Karpas-422 (cell line): Measurements from ENCODE around the gene CROCC2. TPM values are rescaled to one million over a fixed set of nuclear protein-coding genes. Genes with fewer than 3 reads are reported as not detected.

ENCODE experiments used
- DNase-seq: peaks from one replicate; pipeline ENCODE4 v3.0.0-alpha.2; 2015
- H2AFZ ChIP-seq: fragments of 200-600 bp; sonication (generic); 2 replicates; pipeline ENCODE4 v1.6.1; 2014; ENCODE audit warnings: antibody characterized with exemption, low read length, mixed read lengths
- H3K27ac ChIP-seq: fragments of 200-600 bp; sonication (generic); 2 replicates; pipeline ENCODE4 v1.5.1; 2014; ENCODE audit warnings: mild to moderate bottlenecking, low read length, moderate library complexity
- H3K27me3 ChIP-seq: fragments of 200-600 bp; sonication (generic); 2 replicates; pipeline ENCODE4 v1.6.1; 2014; ENCODE audit warnings: low read length, mixed read lengths
- H3K36me3 ChIP-seq: fragments of 200-600 bp; sonication (generic); 2 replicates; pipeline ENCODE4 v1.6.1; 2014; ENCODE audit warnings: low read length, mixed read lengths; ENCODE audit not compliant: insufficient read depth
- H3K4me1 ChIP-seq: fragments of 200-600 bp; sonication (generic); 2 replicates; pipeline ENCODE4 v1.6.1; 2014; ENCODE audit warnings: mild to moderate bottlenecking, low read length, mixed read lengths
- H3K4me2 ChIP-seq: fragments of 200-600 bp; sonication (generic); 2 replicates; pipeline ENCODE4 v1.6.1; 2014; ENCODE audit warnings: low read length, low read depth, mild to moderate bottlenecking; ENCODE audit not compliant: poor library complexity, severe bottlenecking
- H3K4me3 ChIP-seq: fragments of 200-600 bp; sonication (generic); 2 replicates; pipeline ENCODE4 v1.5.1; 2014; ENCODE audit warnings: mild to moderate bottlenecking, antibody characterized with exemption, low read length, mixed read lengths
- H3K79me2 ChIP-seq: fragments of 200-600 bp; sonication (generic); 2 replicates; pipeline ENCODE4 v1.6.1; 2014; ENCODE audit warnings: mild to moderate bottlenecking, low read length, mixed read lengths
- H3K9ac ChIP-seq: fragments of 200-600 bp; sonication (generic); 2 replicates; pipeline ENCODE4 v1.6.0; 2014; ENCODE audit warnings: low read length
- H3K9me2 ChIP-seq: fragments of 200-600 bp; sonication (generic), shearing (Covaris generic); replicated peaks from 2 replicates; pipeline ENCODE4 v1.6.0; 2014; ENCODE audit warnings: mild to moderate bottlenecking, low read length, moderate library complexity; ENCODE audit not compliant: insufficient read depth
- H3K9me3 ChIP-seq: fragments of 300-700, 200-600 bp; sonication (generic); 2 replicates; pipeline ENCODE4 v1.6.1; 2014; ENCODE audit warnings: low read length, mixed read lengths
- H4K20me1 ChIP-seq: fragments of 200-600 bp; sonication (generic); 2 replicates; pipeline ENCODE4 v1.6.1; 2014; ENCODE audit warnings: mild to moderate bottlenecking, antibody characterized with exemption, low read length, low read depth; ENCODE audit not compliant: insufficient read depth
- total RNA-seq: library from RNA; depleted of rRNA; stranded (reverse); fragments of >200 nt; shearing (Covaris generic); gene quantifications from 2 replicates; pipeline ENCODE4 v1.2.3, GENCODE V29; 2014; ENCODE audit warnings: low replicate concordance

CROCC2 gene
- total RNA-seq, 1 experiment from 2014 or later = not detected

DNA sequence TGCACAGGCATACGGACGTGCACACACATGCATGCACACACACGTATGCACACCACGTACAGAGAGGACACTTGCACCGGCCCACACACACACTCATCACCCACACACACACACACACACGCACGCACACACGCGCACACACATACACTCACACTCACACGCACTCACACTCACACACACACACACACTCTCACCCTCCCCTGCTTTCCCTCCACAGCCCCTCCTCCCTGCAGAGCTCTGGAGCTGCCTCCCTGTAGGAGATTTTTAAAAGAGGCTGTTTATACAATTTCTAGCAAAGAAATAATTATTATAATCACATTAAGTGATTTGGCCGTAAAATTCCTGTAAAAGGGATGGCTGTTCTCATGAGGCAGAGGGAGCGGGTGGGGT is 55.8 kb downstream of the CROCC2 start:
- Histone ChIP-seq H3K27me3 (no peaks in the 10 kb centered on the region), H3K36me3 (no peaks in the 10 kb centered on the region), H3K9ac (no peak overlapping the region), H4K20me1 (no peaks in the 10 kb centered on the region), H3K4me2 (no peak overlapping the region), H3K27ac (no peak overlapping the region), H3K9me2 (no peaks in the 10 kb centered on the region), H3K79me2 (no peaks in the 10 kb centered on the region), H3K9me3 (no peaks in the 10 kb centered on the region), H2AFZ (no peak overlapping the region), H3K4me1 (no peaks in the 10 kb centered on the region), H3K4me3 (no peak overlapping the region)
- DNase-seq = no peak

DNA sequence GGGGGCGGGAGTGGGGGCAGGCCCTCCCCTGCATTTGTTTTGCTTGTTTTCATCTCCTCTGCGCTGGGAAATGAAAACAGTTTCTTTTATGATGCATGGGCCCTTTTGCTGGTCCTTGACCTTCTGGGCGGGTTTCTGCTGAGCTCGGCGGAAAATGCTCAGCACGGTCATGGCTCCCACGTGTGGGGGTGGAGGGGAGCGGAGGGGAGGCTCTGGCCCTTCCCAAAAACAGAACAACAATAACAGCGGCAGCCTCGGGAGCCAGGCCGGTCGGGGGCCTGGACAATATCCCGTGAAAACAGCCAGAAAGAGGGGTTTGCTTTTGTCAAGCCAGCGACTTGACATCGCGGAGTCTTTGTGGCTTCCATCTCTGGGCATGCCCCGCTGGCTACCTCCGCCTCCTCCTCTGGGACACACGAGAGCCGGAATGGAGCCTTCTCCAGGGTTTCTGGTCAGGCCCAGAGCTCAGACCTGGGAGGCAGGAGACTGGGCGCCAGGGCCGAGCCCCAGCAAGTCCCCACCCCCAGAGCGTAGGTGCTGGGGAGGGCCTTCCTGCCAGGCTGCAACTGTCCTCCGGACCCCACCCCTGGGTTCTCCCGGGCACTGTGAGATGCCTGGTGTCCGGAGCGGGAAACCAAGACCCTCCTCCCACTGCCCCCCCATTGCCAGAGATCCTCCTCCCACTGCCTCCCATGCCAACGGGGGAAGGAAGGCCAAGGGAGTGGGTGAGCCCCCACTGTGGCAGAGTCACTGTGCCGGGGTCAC is 56.3 kb downstream of the CROCC2 start:
- Histone ChIP-seq H3K9me3 (no peaks in the 10 kb centered on the region), H2AFZ (no peak overlapping the region), H3K4me1 (no peaks in the 10 kb centered on the region), H3K9me2 (no peaks in the 10 kb centered on the region), H3K4me3 (no peak overlapping the region), H3K27me3 (no peaks in the 10 kb centered on the region), H3K9ac (no peak overlapping the region), H3K79me2 (no peaks in the 10 kb centered on the region), H4K20me1 (no peaks in the 10 kb centered on the region), H3K4me2 (no peak overlapping the region), H3K36me3 (no peaks in the 10 kb centered on the region), H3K27ac (no peak overlapping the region)
- no peak for DNase-seq

DNA sequence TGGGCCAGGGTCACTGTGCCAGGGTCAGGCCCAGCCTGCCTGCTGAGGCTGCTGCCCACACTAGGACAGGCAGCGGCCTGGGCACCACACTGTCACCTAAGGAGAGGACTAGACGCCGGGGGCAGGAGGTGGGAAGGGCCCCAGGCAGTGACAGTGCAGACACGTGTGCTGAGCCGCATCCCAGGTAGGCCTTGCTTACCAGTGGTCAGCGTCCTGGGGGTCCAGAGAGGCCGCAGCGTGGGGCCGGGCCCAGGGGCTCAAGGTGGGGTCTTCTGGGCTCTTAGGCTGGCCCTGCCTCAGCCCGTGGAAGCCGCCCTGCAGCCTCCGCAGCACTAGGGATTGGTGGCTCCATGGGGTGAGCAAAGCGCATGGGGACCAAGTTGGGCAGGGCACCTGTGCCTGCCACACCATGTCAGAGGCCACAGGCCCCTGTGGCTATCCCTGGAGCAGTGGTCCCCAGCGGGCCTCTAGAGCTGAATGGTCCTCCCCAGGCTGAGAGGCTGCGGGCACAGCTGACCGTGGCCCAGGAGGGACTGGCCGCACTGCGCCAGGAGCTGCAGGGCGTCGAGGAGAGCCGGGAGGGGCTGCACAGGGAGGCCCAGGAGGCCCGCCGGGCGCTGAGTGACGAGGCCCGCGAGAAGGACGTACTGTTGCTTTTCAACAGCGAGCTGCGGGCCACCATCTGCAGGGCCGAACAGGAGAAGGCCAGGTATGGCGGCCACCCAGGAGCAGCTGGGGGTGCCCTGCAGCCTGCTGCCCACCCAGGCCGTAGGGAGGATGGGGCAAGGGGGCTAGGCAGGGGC is 57.1 kb downstream of the CROCC2 start:
- Histone ChIP-seq H3K36me3 (no peaks in the 10 kb centered on the region), H3K27ac (no peak overlapping the region), H3K4me1 (no peaks in the 10 kb centered on the region), H2AFZ (no peak overlapping the region), H3K9me2 (no peaks in the 10 kb centered on the region), H3K27me3 (no peaks in the 10 kb centered on the region), H3K9ac (no peak overlapping the region), H3K4me2 (no peak overlapping the region), H3K9me3 (no peaks in the 10 kb centered on the region), H4K20me1 (no peaks in the 10 kb centered on the region), H3K4me3 (no peak overlapping the region), H3K79me2 (no peaks in the 10 kb centered on the region)
- no peak for DNase-seq

GRCh38 chr2:240963868-240964703 is 58.0 kb downstream of the CROCC2 start:
- no peaks in the 10 kb centered on the region for H3K79me2 ChIP-seq
- DNase-seq = no peak

DNA sequence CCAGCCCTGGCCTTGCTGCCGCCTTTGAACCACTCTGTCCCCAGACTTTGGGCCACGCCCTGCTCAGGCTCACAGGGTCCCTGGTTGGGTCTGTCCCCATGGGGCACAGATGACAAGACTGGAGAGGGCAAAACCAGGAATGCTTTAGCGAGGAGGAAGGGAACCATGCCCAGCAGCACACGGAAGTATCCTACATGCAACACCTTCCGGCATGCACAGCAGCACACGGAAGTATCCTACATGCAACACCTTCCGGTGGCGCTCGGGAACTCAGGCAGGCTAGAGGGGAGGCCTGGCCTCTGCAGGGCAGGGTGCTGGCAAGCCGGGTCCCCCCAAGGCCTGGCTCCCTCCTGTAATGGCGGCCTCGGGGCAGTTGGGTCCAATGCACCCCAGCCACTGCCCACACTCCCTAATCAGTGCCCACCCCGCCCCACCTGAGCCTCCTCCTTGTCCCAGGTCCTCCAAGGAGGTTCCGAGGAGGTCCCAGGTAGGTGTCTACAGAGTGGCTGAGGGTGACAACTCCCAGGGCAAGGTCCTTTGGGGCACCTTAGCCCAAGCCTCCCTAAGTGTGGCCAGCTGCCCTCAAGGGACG is 58.7 kb downstream of the CROCC2 start:
- DNase-seq = no peak
- Histone ChIP-seq H3K9me3 (no peaks in the 10 kb centered on the region), H4K20me1 (no peaks in the 10 kb centered on the region), H3K9ac (no peak overlapping the region), H3K27me3 (no peaks in the 10 kb centered on the region), H3K79me2 (no peaks in the 10 kb centered on the region), H3K36me3 (no peaks in the 10 kb centered on the region), H3K9me2 (no peaks in the 10 kb centered on the region), H3K4me2 (no peak overlapping the region), H2AFZ (no peak overlapping the region), H3K27ac (no peak overlapping the region), H3K4me3 (no peak overlapping the region), H3K4me1 (no peaks in the 10 kb centered on the region)

More at GRCh38 chr2:240963868-240964703, 58.0 kb downstream of the CROCC2 start:
- no peak overlapping the region for H3K4me2 ChIP-seq
- no peak overlapping the region for H3K27ac ChIP-seq
- H3K9me2 ChIP-seq = no peaks in the 10 kb centered on the region
- H3K36me3 ChIP-seq = no peaks in the 10 kb centered on the region
- H3K9ac ChIP-seq = no peak overlapping the region
- H2AFZ ChIP-seq = no peak overlapping the region
- H3K4me3 ChIP-seq = no peak overlapping the region
- H3K9me3 ChIP-seq = no peaks in the 10 kb centered on the region
- H3K27me3 ChIP-seq = no peaks in the 10 kb centered on the region
- H4K20me1 ChIP-seq = no peaks in the 10 kb centered on the region
- no peaks in the 10 kb centered on the region for H3K4me1 ChIP-seq

DNA sequence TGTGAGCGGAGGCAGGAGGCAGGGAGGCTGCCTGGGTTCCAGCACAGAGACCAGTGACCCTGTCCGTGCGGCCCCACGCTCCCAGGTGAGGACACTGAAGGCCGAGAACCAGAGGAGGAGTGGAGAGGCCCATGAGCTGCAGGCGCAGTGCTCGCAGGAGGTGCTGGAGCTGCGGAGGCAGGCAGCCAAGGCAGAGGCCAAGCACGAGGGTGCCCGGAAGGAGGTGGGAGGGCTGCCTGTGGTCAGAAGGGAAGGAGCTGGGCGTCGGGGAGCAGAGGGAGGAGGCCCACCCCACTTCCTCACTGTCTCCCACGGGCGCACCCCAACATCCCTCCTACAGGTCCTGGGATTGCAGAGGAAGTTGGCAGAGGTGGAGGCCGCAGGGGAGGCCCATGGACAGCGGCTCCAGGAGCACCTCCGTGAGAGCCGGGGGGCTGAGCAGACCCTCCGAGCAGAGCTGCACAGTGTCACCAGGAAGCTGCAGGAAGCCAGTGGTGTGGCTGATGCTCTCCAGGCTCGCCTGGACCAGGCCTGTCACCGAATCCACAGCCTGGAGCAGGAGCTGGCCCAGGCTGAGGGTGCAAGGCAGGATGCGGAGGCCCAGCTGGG is 59.3 kb downstream of the CROCC2 start:
- H3K36me3 ChIP-seq = no peaks in the 10 kb centered on the region
- no peak for DNase-seq
- no peaks in the 10 kb centered on the region for H3K9me3 ChIP-seq
- no peaks in the 10 kb centered on the region for H3K4me1 ChIP-seq
- H3K9ac ChIP-seq = no peak overlapping the region
- no peak overlapping the region for H3K4me3 ChIP-seq
- H2AFZ ChIP-seq = no peak overlapping the region
- H3K27ac ChIP-seq = no peak overlapping the region
- no peak overlapping the region for H3K4me2 ChIP-seq
- H3K79me2 ChIP-seq = no peaks in the 10 kb centered on the region
- H3K27me3 ChIP-seq = no peaks in the 10 kb centered on the region
- no peaks in the 10 kb centered on the region for H3K9me2 ChIP-seq
- H4K20me1 ChIP-seq = no peaks in the 10 kb centered on the region

- H3K9ac ChIP-seq = no peak overlapping the region
- no peaks in the 10 kb centered on the region for H3K9me2 ChIP-seq
- no peak for DNase-seq
- no peak overlapping the region for H2AFZ ChIP-seq
- no peaks in the 10 kb centered on the region for H4K20me1 ChIP-seq
- H3K9me3 ChIP-seq = no peaks in the 10 kb centered on the region
- H3K36me3 ChIP-seq = no peaks in the 10 kb centered on the region
- H3K79me2 ChIP-seq = no peaks in the 10 kb centered on the region
- no peak overlapping the region for H3K4me3 ChIP-seq
- H3K27ac ChIP-seq = no peak overlapping the region
- no peak overlapping the region for H3K4me2 ChIP-seq
- H3K27me3 ChIP-seq = no peaks in the 10 kb centered on the region
- H3K4me1 ChIP-seq = no peaks in the 10 kb centered on the region
Measured at GRCh38 chr2:240965905-240966456, 59.8 kb downstream of the CROCC2 start.
